ENCODE measurements around the gene SLC16A5.
"Not testable (repeated sequence)": the region's sequence is repeated elsewhere in the genome, so short reads cannot be mapped to it uniquely, and the experiment has no call there.

Gene SLC16A5

DNA sequence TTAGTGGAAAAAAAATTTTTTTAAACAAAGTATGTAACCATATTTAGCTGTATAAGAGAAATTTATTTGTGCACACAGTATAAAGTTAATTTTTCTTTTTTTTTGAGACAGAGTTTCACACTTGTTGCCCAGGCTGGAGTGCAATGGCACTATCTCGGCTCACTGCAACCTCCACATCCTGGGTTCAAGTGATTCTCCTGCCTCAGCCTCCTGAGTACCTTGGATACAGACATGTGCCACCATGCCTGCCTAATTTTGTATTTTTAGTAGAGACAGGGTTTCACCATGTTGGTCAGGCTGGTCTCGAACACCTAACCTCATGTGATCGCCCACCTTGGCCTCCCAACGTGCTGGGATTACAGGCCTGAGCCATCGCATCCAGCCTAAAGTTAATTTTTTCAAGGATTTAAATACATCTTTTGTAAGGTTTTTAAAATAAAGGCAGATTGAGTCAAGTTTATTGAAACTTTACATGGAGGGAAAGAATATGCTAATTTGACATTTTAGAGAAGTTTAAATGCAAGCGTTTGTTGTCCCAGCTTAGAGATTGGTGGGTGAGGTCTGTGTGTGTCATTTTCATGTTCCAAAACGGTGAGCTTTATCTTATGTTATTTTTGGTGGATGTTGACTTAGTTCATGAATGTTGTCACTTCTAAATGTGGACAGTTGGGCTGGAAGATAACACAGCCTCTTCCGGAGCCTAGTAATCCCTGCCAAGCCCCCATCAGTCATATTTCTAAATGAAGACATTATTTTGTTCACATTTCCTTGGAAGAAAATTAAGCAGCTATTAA is 16.1 kb upstream of the SLC16A5 start:
- not testable (repeated sequence) for H3K4me3 Mint-ChIP-seq; DNase-seq; H3K27me3 Mint-ChIP-seq; H3K36me3 Mint-ChIP-seq (ENCODE audit: insufficient read depth); H3K4me1 Mint-ChIP-seq (ENCODE audit: low read depth in 2 of 2); H3K9me3 Mint-ChIP-seq; ATAC-seq (replicated peaks); H3K27ac Mint-ChIP-seq

DNA sequence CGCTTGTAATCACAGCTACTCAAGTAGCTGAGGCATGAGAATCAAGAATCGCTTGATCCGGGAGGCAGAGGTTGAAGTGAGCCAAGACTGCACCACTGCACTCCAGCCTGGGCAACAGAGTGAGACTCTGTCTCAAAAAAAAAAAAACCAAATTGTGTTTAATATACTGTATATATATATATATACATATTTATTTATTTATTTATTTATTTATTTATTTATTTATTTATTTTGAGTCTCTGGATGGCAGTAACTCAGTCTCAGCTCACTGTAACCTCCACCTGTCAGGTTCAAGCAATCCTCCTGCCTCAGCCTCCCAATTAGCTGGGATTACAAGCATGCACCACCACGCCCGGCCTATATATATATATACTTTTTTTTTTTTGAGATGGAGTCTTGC is 14.8 kb upstream of the SLC16A5 start:
- H3K36me3 Mint-ChIP-seq (ENCODE audit: insufficient read depth); H3K4me3 Mint-ChIP-seq; H3K4me1 Mint-ChIP-seq (ENCODE audit: low read depth in 2 of 2); H3K27me3 Mint-ChIP-seq; DNase-seq; H3K27ac Mint-ChIP-seq; H3K9me3 Mint-ChIP-seq; ATAC-seq (replicated peaks): not testable (repeated sequence)

DNA sequence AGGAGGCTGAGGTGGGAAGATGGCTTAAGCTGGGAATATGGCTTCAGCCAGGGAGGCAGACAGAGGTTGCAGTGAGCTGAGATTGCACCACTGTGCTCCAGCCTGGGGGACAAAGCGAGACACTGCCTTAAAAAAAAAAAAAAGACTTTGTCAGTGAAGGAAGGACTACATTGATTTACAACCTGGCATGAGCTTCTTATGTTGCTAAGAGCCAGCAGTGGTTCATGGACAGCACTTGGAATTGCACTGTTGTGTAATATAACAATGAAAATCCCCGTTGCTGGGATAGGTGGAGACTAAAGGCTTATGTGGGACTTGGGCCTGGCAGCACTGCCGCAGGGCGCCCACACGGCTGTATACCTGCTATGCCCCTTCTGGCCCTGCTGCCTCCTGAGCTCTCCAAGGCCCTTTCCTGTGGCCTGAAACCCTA is 14.1 kb upstream of the SLC16A5 start:
- ATAC-seq (replicated peaks) (no peak), DNase-seq (no peak)
- H3K36me3 Mint-ChIP-seq (ENCODE audit: insufficient read depth) = no peaks in the 10 kb centered on the region
- H3K4me1 Mint-ChIP-seq (ENCODE audit: low read depth in 2 of 2) = peaks cover 5 to 6% of the 10 kb centered on the region in 2 donors
- H3K27me3 Mint-ChIP-seq = no peaks in the 10 kb centered on the region
- no peaks in the 10 kb centered on the region for H3K9me3 Mint-ChIP-seq
- H3K4me3 Mint-ChIP-seq = no peak overlapping the region
- peak overlapping the region in 1 of 2 donors; percentile 13 for H3K27ac Mint-ChIP-seq

DNA sequence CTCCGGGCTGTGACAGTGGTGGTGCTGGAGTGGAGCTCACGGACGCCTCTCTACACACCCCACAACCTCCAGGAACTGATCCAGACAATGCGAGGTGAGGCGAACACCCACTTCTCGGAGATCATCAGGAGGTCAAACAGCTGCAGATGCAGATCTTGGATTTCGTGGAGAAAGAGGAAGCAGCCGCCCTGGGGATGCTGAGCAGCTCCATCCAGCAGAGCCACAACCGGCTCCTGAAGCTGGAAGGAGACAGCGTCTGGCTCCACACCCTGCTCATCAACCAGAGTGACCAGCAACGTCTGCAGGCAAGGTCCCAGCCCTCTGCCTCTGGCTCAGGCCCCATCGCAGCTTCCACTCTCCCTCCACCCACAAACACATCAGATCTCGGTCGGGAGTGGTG is 13.2 kb upstream of the SLC16A5 start:
- H3K9me3 Mint-ChIP-seq = no peaks in the 10 kb centered on the region
- no peak for ATAC-seq (replicated peaks)
- peaks cover 5 to 6% of the 10 kb centered on the region in 2 donors for H3K4me1 Mint-ChIP-seq (ENCODE audit: low read depth in 2 of 2)
- no peaks in the 10 kb centered on the region for H3K36me3 Mint-ChIP-seq (ENCODE audit: insufficient read depth)
- H3K27me3 Mint-ChIP-seq = no peaks in the 10 kb centered on the region
- no peak overlapping the region for H3K4me3 Mint-ChIP-seq
- no peak overlapping the region for H3K27ac Mint-ChIP-seq
- no peak for DNase-seq

DNA sequence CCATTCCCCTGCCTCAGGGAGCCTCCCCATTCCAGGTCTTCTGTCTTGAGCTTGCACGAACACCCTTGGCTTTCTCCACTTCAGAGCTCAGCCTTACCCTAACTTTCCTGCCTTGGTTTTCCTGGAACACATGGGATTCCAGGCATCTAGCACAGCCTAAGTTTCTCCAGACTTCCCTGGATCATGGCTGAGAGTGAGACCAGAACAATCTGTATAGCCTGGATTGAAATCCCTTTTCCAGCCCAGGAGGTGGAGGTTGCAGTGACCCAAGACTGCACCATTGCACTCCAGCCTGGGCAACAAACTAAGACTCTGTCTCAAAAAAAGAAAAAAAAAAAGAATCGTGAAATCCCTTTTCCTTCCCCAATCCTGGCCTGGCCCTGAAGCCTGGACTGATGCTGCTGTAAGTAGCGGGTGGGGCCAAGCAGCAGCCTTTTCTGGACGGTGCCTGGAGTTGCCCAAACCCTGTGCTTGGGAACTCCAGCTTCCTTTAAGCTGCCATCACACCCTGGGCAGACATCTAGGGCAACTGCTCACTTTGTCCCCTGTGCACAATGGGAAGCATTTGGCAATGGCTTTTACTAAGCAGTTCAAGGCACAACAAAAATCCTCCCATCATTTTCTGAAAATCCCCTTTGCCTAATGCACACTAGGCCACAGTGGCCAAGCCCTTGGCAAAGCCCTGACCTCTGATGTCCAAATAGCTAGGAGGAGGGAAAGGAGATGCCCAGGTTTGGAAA is 12.0 kb upstream of the SLC16A5 start:
- H3K9me3 Mint-ChIP-seq = no peaks in the 10 kb centered on the region
- no peaks in the 10 kb centered on the region for H3K27me3 Mint-ChIP-seq
- peaks cover 5 to 6% of the 10 kb centered on the region in 2 donors for H3K4me1 Mint-ChIP-seq (ENCODE audit: low read depth in 2 of 2)
- peaks cover under 1% of the 10 kb centered on the region for H3K36me3 Mint-ChIP-seq (ENCODE audit: insufficient read depth)
- no peak overlapping the region for H3K4me3 Mint-ChIP-seq
- H3K27ac Mint-ChIP-seq = peak overlapping the region in 1 of 2 donors; percentile 20
- DNase-seq (no peak), ATAC-seq (replicated peaks) (no peak)

DNA sequence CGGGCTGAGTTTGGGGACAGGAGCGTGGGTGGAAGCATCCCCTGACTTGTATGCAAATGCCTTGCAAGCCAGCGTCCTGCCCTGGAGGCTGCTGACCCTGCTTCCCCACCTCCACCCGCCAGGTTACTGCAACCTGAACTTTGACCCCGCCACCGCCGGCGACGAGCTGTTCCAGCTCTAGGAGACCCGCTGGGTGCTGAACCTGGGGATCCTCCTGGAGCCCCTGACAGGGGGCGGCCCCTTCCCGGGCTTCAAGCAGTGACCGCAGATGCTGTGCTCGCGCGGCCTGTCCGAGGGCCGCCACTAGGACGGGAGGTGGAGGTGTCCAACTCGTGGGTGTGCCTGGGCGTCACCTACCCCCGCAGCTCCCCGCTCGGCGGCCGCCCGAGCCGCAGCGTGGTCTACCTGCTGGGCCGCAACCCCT is 10.7 kb upstream of the SLC16A5 start:
- H3K4me3 Mint-ChIP-seq = peak overlapping the region; percentile 74 to 81
- ATAC-seq (replicated peaks) (no peak), DNase-seq (no peak)
- H3K27ac Mint-ChIP-seq = peak overlapping the region; percentile 49 to 54
- H3K27me3 Mint-ChIP-seq = peaks cover 0 to 6% of the 10 kb centered on the region in 2 donors
- peaks cover 5 to 6% of the 10 kb centered on the region in 2 donors for H3K4me1 Mint-ChIP-seq (ENCODE audit: low read depth in 2 of 2)
- peaks cover 2% of the 10 kb centered on the region for H3K36me3 Mint-ChIP-seq (ENCODE audit: insufficient read depth)
- no peaks in the 10 kb centered on the region for H3K9me3 Mint-ChIP-seq

DNA sequence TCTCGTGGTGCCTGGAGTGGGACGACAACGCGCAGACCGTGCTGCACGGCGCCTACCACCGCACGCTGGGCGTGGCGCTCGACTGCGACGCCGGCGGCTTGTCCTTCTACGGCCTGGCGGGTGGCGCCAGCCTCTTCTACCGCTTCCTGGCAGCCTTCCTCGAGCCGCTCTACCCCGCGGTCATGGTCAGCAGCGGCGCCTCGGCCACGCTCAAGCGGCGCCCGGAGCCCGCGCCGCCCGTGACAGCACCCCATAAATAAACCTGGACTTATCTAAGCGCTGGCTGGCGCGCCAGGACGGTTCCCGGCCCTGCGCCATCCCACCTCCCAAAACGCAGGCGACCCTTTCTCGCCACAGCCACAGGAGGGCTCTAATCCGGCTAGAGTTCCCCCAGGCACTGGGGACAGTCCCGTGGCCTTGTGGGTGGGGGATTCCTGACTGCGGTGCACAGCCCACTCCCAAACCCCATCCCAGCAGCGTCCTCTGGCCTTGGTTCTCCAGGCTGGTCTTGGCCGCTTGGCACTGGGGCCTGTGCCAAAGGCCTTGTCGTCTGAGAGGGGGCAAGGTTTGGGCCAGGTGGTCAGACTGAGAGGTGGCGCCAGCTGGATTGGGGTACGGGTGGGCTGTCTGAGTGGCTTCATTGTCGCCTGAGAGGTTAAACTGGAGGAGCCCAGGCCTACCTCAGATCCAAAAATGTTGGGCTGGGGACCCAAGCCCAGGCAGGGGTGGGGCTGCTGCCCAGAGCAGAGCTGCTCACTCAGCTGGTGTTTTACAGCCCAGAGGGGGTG is 10.1 kb upstream of the SLC16A5 start:
- H3K4me1 Mint-ChIP-seq (ENCODE audit: low read depth in 2 of 2) = peaks cover 5 to 6% of the 10 kb centered on the region in 2 donors
- no peaks in the 10 kb centered on the region for H3K9me3 Mint-ChIP-seq
- DNase-seq = peak; percentile 17 to 41 (median 31)
- ATAC-seq (replicated peaks) = peak; percentile 90
- peaks cover 0 to 12% of the 10 kb centered on the region in 2 donors for H3K27me3 Mint-ChIP-seq
- H3K27ac Mint-ChIP-seq = peak overlapping the region; percentile 49 to 54
- H3K36me3 Mint-ChIP-seq (ENCODE audit: insufficient read depth) = peaks cover 2% of the 10 kb centered on the region
- H3K4me3 Mint-ChIP-seq = peak overlapping the region; percentile 74 to 81

DNA sequence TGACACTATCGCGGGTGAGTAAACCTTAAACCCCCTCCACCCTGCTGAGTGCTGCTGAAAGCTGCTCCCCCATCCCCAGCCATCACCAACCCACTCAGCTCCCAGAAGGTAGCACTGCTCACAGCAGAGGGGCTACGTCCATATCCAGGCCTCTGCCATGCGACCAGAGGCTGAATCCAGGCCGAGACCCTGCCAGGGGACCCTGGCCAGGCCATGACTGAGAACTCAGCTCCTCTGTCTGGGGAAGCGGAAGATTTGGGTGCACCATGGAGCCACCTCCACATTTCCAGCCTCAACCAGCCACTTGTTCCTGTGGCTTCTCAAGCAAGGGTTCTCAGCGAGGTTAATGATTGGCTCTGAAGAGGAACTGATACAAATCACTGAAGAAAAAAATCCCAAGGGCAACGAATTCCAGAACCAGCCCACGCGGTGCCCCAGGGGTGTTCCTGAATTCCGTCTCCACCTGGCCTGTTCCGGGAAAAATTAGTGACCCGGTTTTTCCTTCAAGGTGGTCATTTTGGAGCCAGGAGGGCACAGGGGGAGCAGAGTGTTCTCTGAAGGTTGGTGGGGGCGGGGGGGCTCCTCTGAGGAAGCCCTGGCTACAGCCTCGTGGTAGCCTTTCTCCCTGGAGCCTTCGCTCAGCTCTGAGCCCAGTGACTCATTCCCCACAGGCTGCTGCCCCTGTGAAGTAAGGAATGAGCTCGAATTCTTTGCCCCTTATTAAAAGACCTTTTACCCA is 9.3 kb upstream of the SLC16A5 start:
- Mint-ChIP-seq H3K36me3 (ENCODE audit: insufficient read depth) (peaks cover 2% of the 10 kb centered on the region), H3K4me3 (peak overlapping the region in 1 of 2 donors; percentile 81), H3K9me3 (no peaks in the 10 kb centered on the region), H3K27ac (peak overlapping the region in 1 of 2 donors; percentile 29), H3K4me1 (ENCODE audit: low read depth in 2 of 2) (peaks cover 5 to 6% of the 10 kb centered on the region in 2 donors), H3K27me3 (peaks cover 0 to 16% of the 10 kb centered on the region in 2 donors)
- no peak for ATAC-seq (replicated peaks)
- no peak for DNase-seq

DNA sequence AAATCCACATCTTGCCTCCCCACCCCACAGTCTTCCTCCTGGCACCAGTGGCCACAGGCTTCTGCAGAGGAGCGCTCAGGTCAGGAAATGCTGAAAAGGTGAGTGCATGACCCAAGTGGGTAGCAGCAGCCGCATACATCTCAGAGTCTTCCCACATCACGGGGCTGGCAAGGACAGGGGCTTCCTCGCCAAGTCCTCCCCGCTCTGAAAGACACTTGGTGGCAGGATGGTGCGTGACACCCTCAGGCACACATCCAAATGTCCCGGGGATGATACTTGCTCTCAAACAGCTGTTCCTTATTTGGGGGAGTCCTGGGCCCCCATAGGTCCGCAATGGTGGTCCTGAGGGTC is 8.8 kb upstream of the SLC16A5 start:
- H3K27me3 Mint-ChIP-seq = peaks cover 0 to 16% of the 10 kb centered on the region in 2 donors
- H3K9me3 Mint-ChIP-seq = no peaks in the 10 kb centered on the region
- peaks cover 5 to 6% of the 10 kb centered on the region in 2 donors for H3K4me1 Mint-ChIP-seq (ENCODE audit: low read depth in 2 of 2)
- no peak for ATAC-seq (replicated peaks)
- no peak overlapping the region for H3K4me3 Mint-ChIP-seq
- peak overlapping the region in 1 of 2 donors; percentile 29 for H3K27ac Mint-ChIP-seq
- DNase-seq = no peak
- H3K36me3 Mint-ChIP-seq (ENCODE audit: insufficient read depth) = peaks cover 2% of the 10 kb centered on the region

DNA sequence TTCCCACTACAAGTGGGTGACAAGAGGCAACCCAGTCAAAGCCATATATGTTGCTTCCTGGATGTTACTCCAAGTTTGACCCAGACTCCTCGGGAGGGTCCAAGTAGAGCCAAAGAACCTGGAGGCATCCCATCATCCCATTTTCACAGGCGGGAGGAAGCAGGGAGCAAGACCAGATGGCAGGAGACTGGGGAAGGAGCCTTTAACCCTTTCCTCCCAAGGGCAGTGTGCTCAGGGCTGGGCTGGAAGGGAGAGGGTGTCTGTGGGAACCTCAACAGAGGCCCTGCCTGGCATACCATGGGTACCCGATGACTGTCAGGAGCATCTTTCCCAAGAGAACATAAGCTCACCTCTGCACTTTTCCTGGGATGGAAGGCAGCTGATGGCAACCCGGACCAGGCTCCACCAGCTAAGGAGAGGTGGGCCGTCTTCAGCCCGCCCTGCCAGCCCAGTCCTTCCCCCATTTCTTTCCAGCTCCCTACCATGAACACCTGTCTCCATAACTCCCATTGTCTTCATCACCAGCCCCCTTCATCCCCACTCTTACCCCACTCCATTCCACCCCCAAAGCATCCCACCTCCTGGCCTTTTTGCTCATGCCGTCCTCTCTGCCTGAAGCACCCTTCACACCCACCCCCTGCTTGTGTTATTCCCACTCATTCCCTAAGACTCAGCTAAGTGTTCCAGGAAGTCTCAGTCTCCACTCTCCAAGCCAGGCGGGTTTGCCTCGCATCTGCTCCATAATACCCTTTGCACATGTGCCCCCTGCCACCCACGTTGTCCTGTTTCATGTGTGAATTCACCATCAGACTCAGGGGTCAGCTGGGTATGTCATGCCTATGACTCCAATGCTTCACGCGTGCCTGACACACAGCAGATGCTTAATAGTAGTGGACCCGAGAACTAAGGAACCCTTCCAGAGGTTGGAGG is 5.9 kb upstream of the SLC16A5 start:
- no peak for DNase-seq
- no peak overlapping the region for H3K4me3 Mint-ChIP-seq
- no peak overlapping the region for H3K27ac Mint-ChIP-seq
- peaks cover 2% of the 10 kb centered on the region for H3K36me3 Mint-ChIP-seq (ENCODE audit: insufficient read depth)
- no peaks in the 10 kb centered on the region for H3K9me3 Mint-ChIP-seq
- H3K4me1 Mint-ChIP-seq (ENCODE audit: low read depth in 2 of 2) = peaks cover 5 to 12% of the 10 kb centered on the region in 2 donors
- H3K27me3 Mint-ChIP-seq = peaks cover 0 to 16% of the 10 kb centered on the region in 2 donors
- no peak for ATAC-seq (replicated peaks)

DNA sequence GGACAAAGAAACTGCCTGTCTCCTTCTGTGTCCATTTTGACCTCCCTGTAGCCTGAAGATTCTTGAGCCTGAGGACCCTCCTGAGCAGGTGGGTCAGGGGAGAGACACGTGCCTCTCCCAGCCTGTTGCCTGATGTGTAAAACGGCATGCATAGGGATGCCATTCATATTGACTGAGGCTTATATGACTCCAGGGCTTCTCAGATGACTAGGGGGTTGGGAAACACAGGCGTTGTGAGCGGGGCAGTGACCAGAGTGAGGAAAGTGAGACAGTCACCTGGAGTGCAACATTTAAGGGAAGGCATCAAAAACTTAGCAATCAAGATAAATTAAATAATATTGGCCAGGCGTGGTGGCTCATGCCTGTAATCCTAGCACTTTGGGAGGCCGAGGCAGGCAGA is 5.1 kb upstream of the SLC16A5 start:
- Mint-ChIP-seq H3K27me3 (peaks cover 0 to 16% of the 10 kb centered on the region in 2 donors), H3K4me3 (no peak overlapping the region), H3K9me3 (no peaks in the 10 kb centered on the region), H3K36me3 (ENCODE audit: insufficient read depth) (peaks cover 2% of the 10 kb centered on the region), H3K27ac (no peak overlapping the region), H3K4me1 (ENCODE audit: low read depth in 2 of 2) (peaks cover under 1 to 13% of the 10 kb centered on the region in 2 donors)
- ATAC-seq (replicated peaks) (no peak), DNase-seq (no peak)

DNA sequence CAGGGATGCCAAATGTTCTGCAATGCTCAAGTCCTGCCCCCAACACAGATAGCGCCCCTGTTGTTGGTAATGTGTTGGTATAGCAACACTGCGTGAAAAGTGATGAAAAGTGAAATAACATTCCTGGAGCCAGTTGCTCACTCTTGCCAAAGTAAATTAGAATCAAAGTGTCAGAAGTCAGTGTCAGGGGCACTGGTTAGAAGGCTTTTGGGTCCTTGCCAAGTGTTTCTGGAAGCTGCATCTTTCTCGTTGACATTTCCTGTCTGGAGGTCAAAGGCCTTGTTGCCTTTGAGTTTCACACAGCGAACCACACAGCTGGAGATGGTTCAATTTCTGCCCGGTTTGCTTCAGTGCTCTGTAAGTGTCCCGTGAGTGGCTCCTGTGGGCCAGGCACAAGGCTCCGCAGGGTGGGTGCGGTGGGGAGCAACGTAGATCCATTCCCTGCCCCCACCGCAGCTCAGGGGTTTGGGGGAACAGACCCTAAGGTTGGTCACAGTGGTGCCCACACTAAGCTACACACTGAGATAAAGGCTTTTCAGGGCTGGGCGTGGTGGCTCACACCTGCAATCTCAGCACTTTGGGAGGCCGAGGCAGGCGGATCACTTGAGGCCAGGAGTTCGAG is 3.6 kb upstream of the SLC16A5 start:
- Mint-ChIP-seq H3K36me3 (ENCODE audit: insufficient read depth) (peaks cover 2% of the 10 kb centered on the region), H3K9me3 (no peaks in the 10 kb centered on the region), H3K4me1 (ENCODE audit: low read depth in 2 of 2) (peaks cover 0 to 11% of the 10 kb centered on the region in 2 donors), H3K4me3 (no peak overlapping the region), H3K27me3 (peaks cover 0 to 16% of the 10 kb centered on the region in 2 donors), H3K27ac (peak overlapping the region in 1 of 2 donors; percentile 28)
- ATAC-seq (replicated peaks) (no peak), DNase-seq (no peak)
